Measurements from ENCODE around the gene ZER1.
A peak's percentile ranks its signal among the peaks of the same experiment; 100 is the strongest.
"Not testable (repeated sequence)": the region's sequence is repeated elsewhere in the genome, so short reads cannot be mapped to it uniquely, and the experiment has no call there.

The ZER1 gene

DNA sequence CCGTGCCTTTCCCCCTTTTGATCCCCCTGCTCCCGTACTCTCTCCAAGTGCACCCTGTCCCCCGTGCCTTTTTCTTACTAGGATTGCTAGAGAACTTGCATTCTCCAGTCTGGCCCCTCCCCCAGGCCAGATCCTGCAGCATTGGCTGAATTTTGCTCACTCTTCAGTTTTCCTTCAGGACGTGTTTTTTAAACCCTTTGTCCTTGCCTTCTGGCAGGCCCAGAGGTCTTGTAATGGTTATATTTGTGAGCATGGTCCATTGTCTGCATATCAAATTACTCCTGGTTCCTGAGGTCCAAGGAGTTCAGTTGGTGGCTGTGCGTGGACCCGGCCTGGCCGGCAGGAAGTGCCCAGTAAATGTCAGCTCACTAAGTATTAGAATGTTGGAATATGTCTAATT lies 15.9 kb upstream of the ZER1 start:
- no peak for DNase-seq (ENCODE audit: low read depth in 2 of 2)

DNA sequence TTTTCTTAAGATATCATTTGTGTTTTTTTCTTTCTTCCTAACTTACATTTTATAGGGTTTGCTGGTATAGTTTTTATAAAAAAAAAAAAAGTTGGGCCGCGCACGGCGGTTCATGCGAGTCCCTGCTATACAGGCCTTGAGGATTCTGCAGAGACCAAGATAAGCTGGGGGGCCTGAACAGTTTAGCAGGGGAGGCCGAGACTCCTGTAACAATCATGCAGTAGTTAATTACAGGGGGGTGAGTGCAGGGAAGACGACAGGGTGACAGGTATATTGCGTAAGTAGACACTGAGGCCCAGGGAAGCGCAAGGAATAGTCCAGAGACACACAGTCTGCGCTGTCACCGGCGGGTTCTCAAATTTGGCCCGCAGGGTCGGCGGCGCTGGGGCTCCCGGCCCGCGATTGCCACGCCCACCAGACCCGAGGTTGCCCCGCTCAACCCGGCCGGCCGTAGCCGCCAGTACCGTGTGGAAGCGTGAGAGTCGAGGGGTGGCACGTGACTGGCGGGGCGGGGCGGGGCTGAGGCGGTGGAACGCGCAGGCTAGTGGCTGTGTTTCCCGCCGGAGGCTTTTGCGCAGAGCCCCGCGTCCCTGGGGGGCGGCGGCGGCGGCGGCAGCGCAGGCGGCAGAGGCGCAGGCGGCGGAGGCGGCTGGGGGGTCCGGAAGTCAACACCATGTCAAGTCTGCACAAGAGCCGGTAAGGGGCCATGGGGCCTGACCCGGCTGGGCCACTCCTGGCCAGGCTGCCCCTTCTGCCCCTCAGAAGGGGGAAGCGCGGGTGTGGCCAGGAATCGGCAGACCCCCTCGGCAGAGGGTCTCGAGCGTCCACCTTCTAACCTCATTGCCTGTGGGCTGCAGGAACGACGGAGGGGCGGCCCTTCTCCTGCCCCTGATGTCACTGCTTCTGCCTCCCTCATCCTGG lies 15.2 kb upstream of the ZER1 start, which contains the start of gene TBC1D13:
TBC1D13 (plus strand) TSS at position 573 of the 921 bp plus-strand sequence; CDS start at position 674, 101 bp downstream.
- DNase-seq (ENCODE audit: low read depth in 2 of 2) = peak; percentile 78 to 81

GRCh38 chr9:128785427-128785826 lies 13.7 kb upstream of the ZER1 start:
- DNase-seq (ENCODE audit: low read depth in 2 of 2) = no peak

DNA sequence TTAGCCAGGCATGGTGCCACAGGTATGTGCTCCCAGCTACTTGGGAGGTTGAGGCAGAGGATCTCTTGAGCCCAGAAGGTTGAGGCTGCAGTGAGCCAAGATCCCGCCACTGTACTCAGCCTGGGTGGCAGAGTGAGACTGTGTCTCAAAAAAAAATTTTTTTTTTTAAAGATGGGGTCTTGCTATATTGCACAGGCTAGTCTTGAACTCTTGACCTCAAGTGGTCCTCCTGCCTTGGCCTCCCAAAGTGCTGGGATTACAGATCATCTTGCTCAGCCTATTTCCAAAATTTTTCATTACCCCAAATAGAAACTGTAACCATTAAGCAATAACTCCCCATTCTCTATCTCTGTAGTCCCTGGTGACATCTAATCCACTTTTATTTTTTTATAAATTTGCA lies 10.9 kb upstream of the ZER1 start:
- no peak for DNase-seq (ENCODE audit: low read depth in 2 of 2)

DNA sequence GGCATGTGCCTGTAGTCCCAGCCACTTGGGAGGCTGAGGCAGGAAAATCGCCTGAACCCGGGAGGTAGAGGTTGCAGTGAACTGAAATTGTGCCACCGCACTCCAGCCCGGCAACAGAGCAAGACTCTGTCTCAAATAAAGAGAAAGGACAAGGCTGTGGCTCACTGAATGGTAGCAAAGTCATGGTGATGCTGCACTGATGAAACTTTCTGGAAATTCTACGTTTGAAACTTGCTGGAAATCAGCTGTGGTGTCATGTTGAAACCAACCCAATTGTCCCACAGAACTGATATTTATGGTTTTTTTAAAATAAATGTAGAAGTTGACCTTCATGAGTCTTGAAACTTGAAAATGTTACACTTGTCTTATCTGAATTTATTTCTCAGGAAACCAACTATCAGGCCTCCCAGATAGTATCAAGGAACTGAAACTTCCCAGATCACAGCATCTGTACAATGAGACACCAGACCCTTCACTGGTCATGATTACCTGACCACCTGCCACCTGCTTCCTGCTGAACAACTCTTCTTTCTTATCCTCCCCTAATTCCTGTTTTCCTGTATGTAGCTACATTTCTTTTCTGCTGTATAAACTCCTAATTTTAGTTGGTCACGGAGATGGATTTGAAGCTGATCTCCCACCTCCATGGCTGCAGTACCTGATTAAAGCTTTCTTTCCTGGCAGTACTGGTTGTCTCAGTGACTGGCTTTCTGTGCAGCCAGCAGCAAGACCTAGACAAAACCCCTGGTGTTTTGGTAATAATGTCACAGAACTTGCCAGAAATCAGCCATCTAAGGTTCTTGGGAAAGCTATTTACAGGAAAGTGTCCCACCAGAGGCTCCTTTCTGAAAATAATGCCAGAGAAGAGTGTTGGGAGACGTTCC lies 9.7 kb upstream of the ZER1 start:
- no peak for DNase-seq (ENCODE audit: low read depth in 2 of 2)

GRCh38 chr9:128780093-128780492 lies 8.4 kb upstream of the ZER1 start:
- not testable (repeated sequence) for DNase-seq (ENCODE audit: low read depth in 2 of 2)

DNA sequence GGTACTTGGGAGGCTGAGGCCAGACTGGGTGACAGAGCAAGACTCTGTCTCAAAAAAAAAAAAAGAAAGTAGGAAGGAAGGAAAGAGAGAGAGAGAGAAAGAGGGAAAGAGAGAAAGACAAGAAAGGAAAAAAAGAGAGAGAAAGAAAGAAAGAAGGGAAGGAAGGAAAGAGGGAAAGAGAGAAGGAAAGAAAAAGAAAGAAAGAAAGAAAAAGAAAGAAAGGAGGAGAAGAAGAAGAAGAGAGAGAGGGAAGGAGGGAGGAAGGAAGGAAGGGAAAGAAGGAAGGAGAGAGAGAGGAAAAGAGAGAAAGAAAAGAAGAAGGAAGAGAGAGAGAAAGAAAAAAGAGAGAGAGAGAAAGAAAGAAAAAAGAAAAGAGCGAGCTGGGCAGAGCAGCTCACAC lies 3.1 kb upstream of the ZER1 start:
- no peak for DNase-seq (ENCODE audit: low read depth in 2 of 2)

DNA sequence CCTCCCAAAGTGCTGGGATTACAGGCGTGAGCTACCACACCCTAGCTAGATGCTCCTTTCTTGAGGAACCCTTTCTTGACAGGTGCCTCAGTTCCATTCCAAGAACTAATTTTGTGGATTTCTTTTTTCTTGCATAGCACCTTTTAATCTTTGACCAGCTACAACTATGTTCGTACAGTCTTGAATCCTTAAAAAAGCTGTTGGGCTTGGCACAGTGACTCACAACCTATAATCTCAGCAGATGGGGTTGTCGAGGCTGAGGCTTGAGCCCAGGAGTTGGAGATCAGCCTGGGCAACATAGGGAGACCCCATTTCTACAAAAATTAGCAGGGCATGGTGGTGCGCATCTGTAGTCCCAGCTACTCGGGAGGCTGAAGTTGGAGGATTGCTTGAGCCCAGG lies 1.3 kb upstream of the ZER1 start:
- no peak for DNase-seq (ENCODE audit: low read depth in 2 of 2)

DNA sequence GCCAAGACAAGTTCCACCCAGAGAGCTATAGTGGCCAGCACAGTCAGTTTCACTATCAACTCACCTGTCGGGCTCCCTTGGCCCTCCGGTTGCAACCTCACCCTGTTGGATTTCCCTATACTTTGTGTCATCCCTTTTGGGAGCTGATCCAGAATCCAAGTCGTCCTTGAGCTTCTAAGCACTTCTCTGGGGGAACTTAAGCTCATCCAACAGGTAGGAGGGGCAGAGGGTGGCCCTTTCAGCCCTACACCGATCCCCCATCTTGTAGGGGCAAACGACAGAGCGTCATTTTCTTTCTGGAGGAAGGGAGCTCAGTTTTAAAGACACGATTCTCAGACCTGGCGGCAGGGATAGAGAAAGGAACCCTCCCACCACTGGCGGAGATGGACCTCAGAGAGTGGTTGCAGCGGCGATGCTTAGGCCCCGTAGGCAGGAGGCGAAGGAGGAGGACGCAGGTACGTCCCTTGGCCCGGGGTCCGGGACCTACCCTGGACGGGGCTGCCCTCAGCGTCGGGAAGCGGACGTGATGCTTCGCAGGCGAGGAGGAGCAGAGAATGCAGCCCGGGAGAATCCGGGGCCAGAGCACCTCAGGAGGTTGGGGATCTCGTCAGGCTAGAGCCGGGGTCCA lies 519 bp downstream of the ZER1 start:
- DNase-seq (ENCODE audit: low read depth in 2 of 2) = no peak

DNA sequence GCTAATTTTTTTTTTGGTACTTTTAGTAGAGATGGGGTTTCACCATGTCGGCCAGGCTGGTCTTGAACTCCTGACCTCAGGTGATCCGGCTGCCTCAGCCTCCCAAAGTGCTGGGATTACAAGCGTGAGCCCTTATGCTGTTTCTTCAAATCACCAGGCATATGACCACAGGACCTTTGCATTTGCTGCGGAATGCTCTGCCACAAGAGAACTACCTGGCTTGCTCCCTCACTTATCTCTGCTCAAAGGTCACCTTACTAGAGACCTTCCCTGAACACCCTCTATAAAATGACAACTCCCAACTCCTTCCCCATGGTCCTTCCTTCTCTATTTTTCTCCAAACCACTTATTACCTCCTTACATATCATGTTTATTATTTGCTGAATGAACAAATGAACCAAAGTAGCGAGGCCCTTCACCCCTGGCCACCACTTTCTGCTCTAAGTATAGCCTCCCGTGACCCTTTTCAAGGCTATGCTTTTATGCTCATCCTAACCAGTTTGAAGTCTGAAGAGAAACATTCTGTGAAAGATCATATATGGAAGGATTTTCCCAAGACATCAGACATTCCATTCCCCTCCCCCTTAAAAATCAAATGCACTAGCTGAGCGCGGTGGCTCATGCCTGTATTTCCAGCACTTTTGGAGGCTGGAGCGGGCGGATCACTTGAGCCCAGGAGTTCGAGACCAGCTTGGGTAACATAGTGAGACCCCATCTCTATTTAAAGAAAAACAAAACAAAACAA lies 1.3 kb downstream of the ZER1 start:
- no peak for DNase-seq (ENCODE audit: low read depth in 2 of 2)

DNA sequence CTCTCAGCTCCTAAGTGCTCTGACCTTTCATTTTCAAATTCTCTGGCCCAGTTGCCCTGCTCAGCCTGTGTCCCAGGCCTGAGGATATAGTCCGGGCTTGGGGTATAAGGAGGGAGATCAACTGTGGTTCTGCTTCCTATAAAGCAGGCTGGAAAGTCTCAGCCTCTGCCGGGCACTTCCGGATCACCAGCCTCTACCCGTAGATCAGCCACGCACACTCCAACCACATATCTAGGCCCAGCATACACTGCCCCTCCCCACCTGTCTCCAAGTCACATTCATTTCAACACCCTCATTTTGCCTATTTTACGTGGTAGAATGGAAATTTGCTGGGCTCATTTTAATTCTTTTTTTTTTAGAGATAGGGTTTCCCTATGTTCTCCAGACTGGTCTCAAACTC lies 3.1 kb downstream of the ZER1 start:
- DNase-seq (ENCODE audit: low read depth in 2 of 2) = no peak

DNA sequence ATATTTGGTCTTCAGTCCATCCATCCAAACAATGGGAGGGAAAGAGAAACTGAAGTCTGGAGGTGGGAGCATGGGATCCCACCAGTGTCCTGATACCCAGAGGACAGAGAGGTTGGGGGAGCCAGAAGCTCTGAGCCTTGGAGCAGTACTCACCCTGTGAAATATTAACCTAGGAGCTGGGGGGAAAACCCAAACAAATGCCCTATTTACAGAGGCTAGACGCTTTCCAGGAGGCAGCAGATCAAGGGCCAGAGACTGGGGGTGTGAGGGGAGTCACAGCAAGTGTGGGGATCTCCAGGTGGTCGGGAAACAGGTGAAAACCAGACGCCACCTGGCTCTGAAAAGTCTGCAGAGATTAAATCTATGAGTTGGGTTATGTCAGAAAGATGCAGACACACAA lies 6.2 kb downstream of the ZER1 start:
- no peak for DNase-seq (ENCODE audit: low read depth in 2 of 2)

- no peak for DNase-seq (ENCODE audit: low read depth in 2 of 2)
Observed at GRCh38 chr9:128764361-128764760, 7.4 kb downstream of the ZER1 start.

DNA sequence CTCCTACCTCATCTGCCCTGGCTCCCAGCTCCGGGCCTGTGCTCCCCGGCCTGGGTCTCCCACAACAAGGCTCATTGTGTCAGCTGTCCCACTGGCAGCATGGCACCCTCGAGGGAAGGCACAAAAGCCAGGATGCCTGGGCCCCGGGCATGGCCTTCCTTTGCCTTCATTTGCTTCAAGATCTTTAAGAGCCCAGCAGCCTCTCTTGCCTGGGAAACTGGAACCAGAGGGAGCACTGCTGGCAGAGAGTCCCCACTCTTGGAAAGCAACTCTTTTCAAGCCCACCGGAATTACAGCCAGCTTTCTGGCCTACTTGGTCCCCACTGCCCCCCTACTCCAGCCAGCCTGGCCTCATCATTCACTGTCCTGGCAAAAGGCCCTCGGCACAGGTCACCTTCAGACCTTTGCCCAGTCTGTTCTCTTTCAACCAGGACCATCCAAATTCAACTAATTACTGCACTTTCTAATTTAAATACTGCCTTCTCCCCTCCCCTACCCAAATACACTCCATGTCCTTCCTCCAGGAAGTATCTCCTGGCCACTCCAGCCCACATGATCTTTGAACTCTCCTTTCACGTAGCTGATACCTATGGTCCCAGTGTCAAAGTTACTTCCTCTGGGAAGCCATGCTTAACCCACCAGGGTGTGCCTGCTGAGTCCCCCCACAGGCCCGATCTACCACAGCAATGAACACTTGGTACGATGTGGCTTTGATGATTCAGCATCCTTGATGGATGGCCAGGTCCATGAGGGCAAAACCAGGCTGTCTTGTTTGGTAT lies 8.9 kb downstream of the ZER1 start:
- DNase-seq (ENCODE audit: low read depth in 2 of 2) = no peak

GRCh38 chr9:128757602-128758001 lies 14.1 kb downstream of the ZER1 start:
- no peak for DNase-seq (ENCODE audit: low read depth in 2 of 2)

DNA sequence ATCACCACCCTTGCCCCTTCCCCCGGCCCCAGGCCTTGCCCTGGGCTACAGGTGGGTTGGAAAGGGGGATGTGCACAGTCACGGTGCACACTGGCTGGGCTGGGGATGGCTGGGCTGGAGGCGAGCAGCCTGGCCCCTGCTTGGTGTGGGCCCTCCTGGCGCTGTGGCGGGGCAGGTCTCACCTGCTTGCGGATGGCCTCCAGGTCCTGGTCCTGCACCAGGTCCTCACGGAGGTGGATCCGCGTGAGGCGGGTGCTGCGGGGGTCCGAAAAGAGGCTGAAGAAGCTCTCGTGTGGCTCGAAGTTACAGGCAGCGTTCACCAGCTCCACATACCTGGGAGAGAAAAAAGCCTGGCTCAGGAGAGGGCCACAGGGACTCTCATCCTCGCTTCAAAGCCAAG lies 18.1 kb downstream of the ZER1 start:
- DNase-seq (ENCODE audit: low read depth in 2 of 2) = no peak

DNA sequence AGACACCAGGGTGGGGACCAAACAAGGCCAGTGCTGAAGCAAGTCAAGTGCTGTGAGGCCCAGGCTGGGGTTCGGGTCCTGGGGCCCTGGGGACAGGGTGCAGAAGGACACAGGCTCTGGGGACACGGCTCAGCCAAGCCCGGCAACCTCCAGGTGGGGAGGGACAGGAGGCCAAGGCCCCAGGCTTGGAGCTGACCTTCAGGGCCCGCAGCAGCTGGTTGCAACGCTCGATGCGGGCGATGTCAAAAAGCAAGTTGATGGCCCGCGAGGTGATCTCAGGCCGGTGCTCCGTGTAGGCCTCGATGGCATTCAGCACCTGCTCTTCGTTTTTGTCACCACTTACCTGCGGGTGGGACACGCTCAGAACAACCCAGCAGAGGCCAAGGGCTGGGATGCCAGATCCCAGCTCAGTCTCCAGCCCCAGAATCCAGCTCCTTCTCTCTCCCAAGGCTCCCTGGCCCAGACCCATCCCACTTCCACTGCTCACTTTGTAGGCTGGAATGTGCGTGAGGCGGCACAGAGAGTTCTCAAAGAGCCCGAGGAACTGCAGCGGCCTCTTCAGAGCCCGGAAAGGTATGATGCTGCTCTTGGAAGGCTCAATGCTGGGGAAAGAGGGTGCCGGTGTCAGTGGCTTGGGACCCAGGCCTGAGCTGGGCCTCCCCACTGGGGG lies 20.7 kb downstream of the ZER1 start:
- no peak for DNase-seq (ENCODE audit: low read depth in 2 of 2)

DNA sequence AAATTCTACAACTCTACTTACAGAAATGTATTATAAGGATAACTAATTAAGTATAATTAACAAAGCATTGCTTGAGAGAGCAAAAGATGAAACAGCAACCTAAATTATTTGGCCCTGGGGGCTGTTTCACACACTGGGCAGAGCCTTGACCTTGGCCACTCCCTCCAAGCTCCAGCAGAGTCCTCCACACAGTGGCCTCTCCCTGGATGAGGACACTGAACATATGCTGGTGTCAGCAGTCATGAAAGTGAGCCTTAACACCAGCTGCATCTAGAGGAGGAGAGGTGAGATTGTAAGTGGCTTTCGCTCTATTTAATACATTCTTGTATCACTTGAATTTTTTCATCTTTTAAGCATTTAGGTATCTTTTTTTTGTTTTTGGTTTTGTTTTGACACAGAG lies 24.5 kb downstream of the ZER1 start:
- no peak for DNase-seq (ENCODE audit: low read depth in 2 of 2)

GRCh38 chr9:128743421-128743820 lies 28.3 kb downstream of the ZER1 start:
- no peak for DNase-seq (ENCODE audit: low read depth in 2 of 2)

GRCh38 chr9:128742401-128742800 lies 29.3 kb downstream of the ZER1 start:
- no peak for DNase-seq (ENCODE audit: low read depth in 2 of 2)
